ENCODE measurements around the gene TTL.

The TTL gene

DNA sequence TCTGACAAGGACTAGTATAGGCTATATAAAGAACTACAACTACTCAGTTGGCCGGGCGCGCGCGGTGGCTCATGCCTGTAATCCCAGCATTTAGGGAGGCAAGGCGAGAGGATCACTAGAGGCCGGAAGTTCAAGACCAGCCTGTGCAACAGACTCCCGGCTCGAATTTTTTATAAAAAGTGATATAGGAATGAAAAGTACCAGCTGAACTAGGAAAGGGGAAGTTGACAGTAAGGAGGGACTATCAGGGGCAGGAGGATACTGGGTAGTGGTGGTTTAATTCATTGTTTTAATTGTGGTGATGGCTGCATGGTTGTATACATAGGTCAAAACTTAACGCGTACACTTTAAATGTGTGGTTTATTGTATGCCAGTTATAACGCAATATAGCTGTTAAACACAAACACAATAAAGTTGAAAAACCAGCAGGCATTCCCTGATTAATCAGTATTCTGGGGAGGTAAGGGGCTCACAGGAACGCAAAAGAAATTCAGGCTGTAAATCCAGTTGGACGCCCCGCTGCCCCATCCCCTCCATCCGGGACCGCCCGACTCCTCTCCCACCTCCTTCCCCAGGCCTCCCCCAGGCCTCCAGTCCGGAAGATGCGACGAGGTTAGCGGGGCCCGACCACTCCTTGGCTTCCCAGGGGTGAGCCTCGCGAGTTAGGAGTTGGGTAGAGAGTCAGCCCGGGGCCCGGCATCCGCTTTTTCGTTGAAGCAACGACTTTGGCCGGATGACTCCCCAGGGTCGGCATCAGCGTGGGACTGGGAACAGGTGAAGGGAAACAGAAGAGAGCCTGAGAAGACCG, 59.6 kb downstream of the TTL start:
- ChIA-PET CTCF (interaction anchor here (0.7 kb wide), 1 partner anchor 68 kb away, joined by 3 read pairs; no protein-coding TSS in a partner anchor), POLR2A (interaction anchor here (1.4 kb wide), 1 partner anchor 58 kb away, joined by 3 read pairs; no protein-coding TSS in a partner anchor)
- TF ChIP-seq ZNF384 (IDR thresholded peaks at IDR 0.05) = peak; percentile 5; the same call in 1 of the 2 replicates
- peak; percentile 76 for TF ChIP-seq BHLHE40 (IDR thresholded peaks at IDR 0.05; ENCODE audit: borderline replicate concordance)
- no peak for TF ChIP-seq FOXA1 (IDR thresholded peaks at IDR 0.05)
- no peak for TF ChIP-seq FOXK2 (IDR thresholded peaks at IDR 0.05)
- no peak for TF ChIP-seq NFRKB (IDR thresholded peaks at IDR 0.05)
- no peak for TF ChIP-seq HDGF (IDR thresholded peaks at IDR 0.05; ENCODE audit: borderline replicate concordance)
- TF ChIP-seq ELF4 (IDR thresholded peaks at IDR 0.05) = no peak
- TF ChIP-seq FOXM1 (IDR thresholded peaks at IDR 0.05; ENCODE audit: borderline replicate concordance) = peak; percentile 64
- TF ChIP-seq SP1 (IDR thresholded peaks at IDR 0.05) = no peak
- no peak for TF ChIP-seq LEF1 (IDR thresholded peaks at IDR 0.05; ENCODE audit: borderline replicate concordance)
- TF ChIP-seq, protein P1, sequence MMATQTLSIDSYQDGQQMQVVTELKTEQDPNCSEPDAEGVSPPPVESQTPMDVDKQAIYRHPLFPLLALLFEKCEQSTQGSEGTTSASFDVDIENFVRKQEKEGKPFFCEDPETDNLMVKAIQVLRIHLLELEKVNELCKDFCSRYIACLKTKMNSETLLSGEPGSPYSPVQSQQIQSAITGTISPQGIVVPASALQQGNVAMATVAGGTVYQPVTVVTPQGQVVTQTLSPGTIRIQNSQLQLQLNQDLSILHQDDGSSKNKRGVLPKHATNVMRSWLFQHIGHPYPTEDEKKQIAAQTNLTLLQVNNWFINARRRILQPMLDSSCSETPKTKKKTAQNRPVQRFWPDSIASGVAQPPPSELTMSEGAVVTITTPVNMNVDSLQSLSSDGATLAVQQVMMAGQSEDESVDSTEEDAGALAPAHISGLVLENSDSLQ (IDR thresholded peaks at IDR 0.05) = no peak
- TF ChIP-seq L3MBTL2 (conservative IDR thresholded peaks at IDR 0.05) = no peak; the same call in 1 of the 2 replicates
- no peak for TF ChIP-seq TARDBP (IDR thresholded peaks at IDR 0.05)
- TF ChIP-seq CTBP1 (IDR thresholded peaks at IDR 0.05; ENCODE audit: borderline replicate concordance) = no peak
- no peak for TF ChIP-seq ARNT (IDR thresholded peaks at IDR 0.05)
- TF ChIP-seq SUZ12 (IDR thresholded peaks at IDR 0.05) = no peak
- peak; percentile 75 for DNase-seq (ENCODE audit: extremely low spot score)

DNA sequence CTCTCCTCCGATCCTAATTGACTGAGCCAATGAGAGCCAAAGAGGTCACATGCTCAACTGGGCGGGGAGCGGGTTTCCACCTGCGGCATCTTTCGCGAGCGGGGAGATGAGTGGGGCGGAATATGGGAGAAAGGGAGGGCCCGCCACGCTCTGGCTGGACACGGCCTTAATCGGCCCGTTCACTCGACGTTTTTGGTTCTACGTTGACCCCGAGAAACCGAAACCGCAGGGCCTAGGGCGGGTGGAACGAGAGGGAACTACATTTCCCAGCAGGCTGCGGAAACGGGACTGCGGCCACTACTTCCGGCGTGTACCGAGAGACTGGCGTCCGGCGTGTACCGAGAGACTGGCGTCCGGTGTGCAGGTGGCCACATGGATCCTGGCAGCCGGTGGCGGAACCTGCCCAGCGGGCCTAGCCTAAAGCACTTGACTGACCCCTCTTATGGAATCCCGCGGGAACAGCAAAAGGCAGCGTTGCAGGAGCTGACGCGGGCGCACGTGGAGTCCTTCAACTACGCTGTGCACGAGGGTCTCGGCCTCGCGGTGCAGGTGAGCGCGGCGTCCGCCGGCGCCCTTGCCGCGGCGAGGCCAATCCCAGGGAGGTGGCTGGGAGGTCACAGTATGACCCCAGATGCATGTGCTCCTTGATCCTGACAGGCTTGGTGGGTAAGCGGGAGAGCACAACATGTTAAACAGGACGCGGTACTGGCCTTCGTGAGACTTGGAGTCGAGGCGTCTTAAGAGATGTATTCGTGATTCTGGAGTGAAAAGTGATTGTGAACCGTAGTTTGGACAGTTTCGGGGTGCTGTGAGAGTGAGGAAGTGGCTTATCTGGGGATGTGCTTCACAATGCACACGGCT, 60.4 kb downstream of the TTL start, which contains the start of gene POLR1B:
TSS of gene POLR1B (plus strand) at position 343 of the 861 bp plus-strand sequence. CDS start at position 373, 30 bp downstream.
- ChIA-PET POLR2A (interaction anchor here (1.8 to 1.9 kb wide), 2 partner anchors 10 to 62 kb away, joined by 6 to 7 read pairs; no protein-coding TSS in a partner anchor), CTCF (interaction anchor here (0.7 kb wide), 1 partner anchor 69 kb away, joined by 3 read pairs; no protein-coding TSS in a partner anchor)
- peak; percentile 82 for DNase-seq (ENCODE audit: extremely low spot score)
- TF ChIP-seq CTBP1 (IDR thresholded peaks at IDR 0.05; ENCODE audit: borderline replicate concordance) = 0 out of 2 replicates have a peak, but pooled peaks have one; percentile 4
- peak; percentile 96 for TF ChIP-seq L3MBTL2 (conservative IDR thresholded peaks at IDR 0.05)
- TF ChIP-seq LEF1 (IDR thresholded peaks at IDR 0.05; ENCODE audit: borderline replicate concordance) = no peak
- peak; percentile 80 for TF ChIP-seq ELF4 (IDR thresholded peaks at IDR 0.05)
- TF ChIP-seq TARDBP (IDR thresholded peaks at IDR 0.05) = no peak

DNA sequence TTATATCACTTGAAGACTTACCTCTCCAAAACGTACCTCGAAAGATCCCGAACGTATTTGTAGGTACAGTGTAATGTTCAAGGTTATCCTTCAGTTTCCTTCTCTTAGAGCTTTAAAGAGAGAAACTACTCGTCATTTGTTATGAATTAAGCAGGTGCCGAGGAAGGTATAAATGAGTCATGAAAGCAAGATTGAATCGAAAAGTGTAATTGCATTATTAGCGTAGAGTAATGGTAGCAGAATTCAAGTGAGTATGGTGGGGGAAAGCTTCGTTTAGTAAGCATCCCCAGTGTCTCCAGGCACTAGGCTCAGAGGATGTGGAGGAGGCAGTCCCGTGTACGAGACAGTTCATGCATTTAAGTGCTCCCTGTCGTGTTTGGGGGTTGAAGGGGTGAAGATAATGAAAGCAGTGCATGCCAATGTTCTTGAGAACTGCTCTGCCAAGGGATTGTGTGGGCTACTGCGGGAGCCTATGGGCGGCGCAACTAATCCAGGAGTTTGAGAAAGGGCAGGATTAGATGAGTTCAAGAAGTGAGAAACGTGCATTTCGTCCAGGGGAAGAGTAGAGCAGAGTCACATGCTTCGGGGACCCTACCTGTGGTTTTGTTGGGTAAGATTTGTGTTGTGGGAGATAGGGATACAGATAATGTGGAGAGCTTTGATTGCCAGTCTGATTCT, 61.2 kb downstream of the TTL start:
- DNase-seq (ENCODE audit: extremely low spot score) = peak; percentile 16
- ChIA-PET POLR2A (interaction anchor here (1.6 to 1.9 kb wide), 4 partner anchors 9 to 62 kb away, joined by 4 to 7 read pairs (median 5); partner anchors contain the start of gene CHCHD5), CTCF (interaction anchor here (0.6 to 0.7 kb wide), 2 partner anchors 438 to 1762 kb away, joined by 3 to 4 read pairs; no protein-coding TSS in a partner anchor)
- TF ChIP-seq FOXA1 (IDR thresholded peaks at IDR 0.05) (no peak), SUZ12 (IDR thresholded peaks at IDR 0.05) (no peak), ELF4 (IDR thresholded peaks at IDR 0.05) (no peak), NFRKB (IDR thresholded peaks at IDR 0.05) (no peak)
- TF ChIP-seq, protein P1 (IDR thresholded peaks at IDR 0.05) = no peak

DNA sequence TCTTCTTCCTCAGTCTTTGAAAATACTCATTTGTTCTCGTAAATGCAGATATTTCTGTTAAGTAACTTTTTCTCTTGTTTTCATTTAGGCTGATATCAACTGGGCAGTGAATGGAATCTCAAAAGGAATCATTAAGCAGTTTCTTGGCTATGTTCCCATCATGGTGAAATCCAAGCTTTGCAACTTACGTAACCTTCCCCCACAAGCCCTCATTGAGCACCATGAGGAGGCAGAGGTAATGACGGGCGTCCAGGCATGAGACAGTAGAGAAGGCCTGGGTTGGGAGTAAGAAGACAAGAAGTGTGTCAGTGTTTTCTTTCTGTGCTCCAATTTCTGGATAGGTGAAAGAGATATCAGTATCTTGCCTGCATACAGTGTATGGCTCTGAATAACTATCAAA, 65.4 kb downstream of the TTL start:
- ChIA-PET CTCF (no interaction called here), POLR2A (no interaction called here)
- TF ChIP-seq ELF4 (IDR thresholded peaks at IDR 0.05) (no peak), TARDBP (IDR thresholded peaks at IDR 0.05) (no peak), LEF1 (IDR thresholded peaks at IDR 0.05; ENCODE audit: borderline replicate concordance) (no peak), SUZ12 (IDR thresholded peaks at IDR 0.05) (no peak), ARNT (IDR thresholded peaks at IDR 0.05) (no peak), L3MBTL2 (conservative IDR thresholded peaks at IDR 0.05) (no peak), SP1 (IDR thresholded peaks at IDR 0.05) (no peak), HDGF (IDR thresholded peaks at IDR 0.05; ENCODE audit: borderline replicate concordance) (no peak), FOXM1 (IDR thresholded peaks at IDR 0.05; ENCODE audit: borderline replicate concordance) (no peak), NFRKB (IDR thresholded peaks at IDR 0.05) (no peak), CTBP1 (IDR thresholded peaks at IDR 0.05; ENCODE audit: borderline replicate concordance) (no peak)
- TF ChIP-seq, protein P1 (IDR thresholded peaks at IDR 0.05) = no peak
- no peak for DNase-seq (ENCODE audit: extremely low spot score)

DNA sequence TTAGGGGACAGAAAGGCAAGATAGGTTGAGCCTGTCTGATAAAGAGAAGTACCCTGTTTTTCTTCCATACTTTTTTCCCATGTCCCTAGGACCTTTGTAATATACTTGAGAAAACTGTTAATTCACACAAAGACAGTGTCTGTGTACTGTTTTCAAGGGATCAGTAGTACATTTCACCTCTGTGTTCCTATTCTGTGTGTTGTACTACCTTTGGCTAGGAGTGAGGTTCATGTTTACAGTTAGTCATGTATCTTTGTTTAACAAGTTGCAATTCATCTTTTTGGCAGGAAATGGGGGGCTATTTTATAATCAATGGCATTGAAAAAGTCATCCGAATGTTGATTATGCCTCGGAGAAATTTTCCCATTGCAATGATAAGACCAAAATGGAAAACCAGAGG, 67.0 kb downstream of the TTL start:
- DNase-seq (ENCODE audit: extremely low spot score) = no peak
- ChIA-PET POLR2A (no interaction called here), CTCF (no interaction called here)
- TF ChIP-seq BHLHE40 (IDR thresholded peaks at IDR 0.05; ENCODE audit: borderline replicate concordance) (no peak), ARNT (IDR thresholded peaks at IDR 0.05) (no peak), ELF4 (IDR thresholded peaks at IDR 0.05) (no peak), ZNF384 (IDR thresholded peaks at IDR 0.05) (no peak)

All from HEK293T (cell line).